Peyer's patch (tissue), 4 donors: ENCODE results near the gene DCT.

Experiments used
- POLR2A ChIP-seq, 2 donors: fragments of 450-650 bp; IDR thresholded peaks; one replicate each; pipeline ENCODE4 v1.5.1; 2017; ENCODE audit warnings: antibody characterized with exemption in 2 of 2, mild to moderate bottlenecking in 2 of 2, moderate library complexity in 2 of 2
- TF ChIP-seq, protein P1 (sequence below), 6 experiments: fragments of 450-650 bp in 4 of 6; fragments of 200-600 bp in 2 of 6; sonication (generic) in 1 of 6; IDR thresholded peaks; one replicate each; pipeline ENCODE4 v1.5.1; 2017 to 2019; ENCODE audit warnings: antibody characterized with exemption in 6 of 6, mild to moderate bottlenecking in 3 of 6, moderate library complexity in 1 of 6

DNA sequence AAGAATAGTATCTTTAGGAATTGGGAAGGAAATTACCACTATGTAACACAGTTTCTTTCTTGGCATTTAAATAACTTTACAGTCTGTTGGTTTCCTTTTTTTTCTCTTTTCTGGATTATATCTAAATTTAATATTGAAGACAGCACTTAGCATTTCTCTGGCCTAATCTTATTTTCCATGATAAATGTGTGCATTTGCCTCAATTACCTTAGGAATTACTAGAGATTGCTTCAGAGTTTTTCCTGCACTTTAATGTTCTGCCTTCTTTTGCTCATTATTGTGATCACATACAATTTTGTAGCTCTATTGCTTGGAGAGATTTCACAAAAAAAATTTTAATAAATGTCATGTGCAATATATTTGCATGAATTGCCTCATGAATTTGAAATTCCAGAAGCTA, 25.1 kb downstream of the DCT start:
- TF ChIP-seq, protein P1, sequence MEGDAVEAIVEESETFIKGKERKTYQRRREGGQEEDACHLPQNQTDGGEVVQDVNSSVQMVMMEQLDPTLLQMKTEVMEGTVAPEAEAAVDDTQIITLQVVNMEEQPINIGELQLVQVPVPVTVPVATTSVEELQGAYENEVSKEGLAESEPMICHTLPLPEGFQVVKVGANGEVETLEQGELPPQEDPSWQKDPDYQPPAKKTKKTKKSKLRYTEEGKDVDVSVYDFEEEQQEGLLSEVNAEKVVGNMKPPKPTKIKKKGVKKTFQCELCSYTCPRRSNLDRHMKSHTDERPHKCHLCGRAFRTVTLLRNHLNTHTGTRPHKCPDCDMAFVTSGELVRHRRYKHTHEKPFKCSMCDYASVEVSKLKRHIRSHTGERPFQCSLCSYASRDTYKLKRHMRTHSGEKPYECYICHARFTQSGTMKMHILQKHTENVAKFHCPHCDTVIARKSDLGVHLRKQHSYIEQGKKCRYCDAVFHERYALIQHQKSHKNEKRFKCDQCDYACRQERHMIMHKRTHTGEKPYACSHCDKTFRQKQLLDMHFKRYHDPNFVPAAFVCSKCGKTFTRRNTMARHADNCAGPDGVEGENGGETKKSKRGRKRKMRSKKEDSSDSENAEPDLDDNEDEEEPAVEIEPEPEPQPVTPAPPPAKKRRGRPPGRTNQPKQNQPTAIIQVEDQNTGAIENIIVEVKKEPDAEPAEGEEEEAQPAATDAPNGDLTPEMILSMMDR (IDR thresholded peaks at IDR 0.05) = no peak
- TF ChIP-seq POLR2A (IDR thresholded peaks at IDR 0.05) = no peak
